Trophoblast cell (in vitro differentiated cells and primary cell): ENCODE results near the gene PRM2.

Experiments used
- DNase-seq, 2 donors: peaks; one replicate each; pipeline ENCODE4 v3.0.0-alpha.2; 2016
- H2AFZ ChIP-seq: 2 replicates; pipeline ENCODE4 v1.6.1; 2013; ENCODE audit warnings: low read length, moderate library complexity, mild to moderate bottlenecking; ENCODE audit not compliant: insufficient read depth, poor library complexity
- H2AK5ac ChIP-seq: 2 replicates; pipeline ENCODE4 v1.6.1; 2013; ENCODE audit warnings: mild to moderate bottlenecking, low read length
- H2BK120ac ChIP-seq: 2 replicates; pipeline ENCODE4 v1.6.1; 2013; ENCODE audit warnings: low read length, mild to moderate bottlenecking, moderate library complexity; ENCODE audit not compliant: insufficient read depth, poor library complexity
- H2BK12ac ChIP-seq: 2 replicates; pipeline ENCODE4 v1.6.1; 2013; ENCODE audit warnings: mild to moderate bottlenecking, low read length, moderate library complexity
- H2BK5ac ChIP-seq: 2 replicates; pipeline ENCODE4 v1.6.1; 2013; ENCODE audit warnings: low read length, low read depth, moderate library complexity, mild to moderate bottlenecking; ENCODE audit not compliant: poor library complexity
- H3K14ac ChIP-seq: 2 replicates; pipeline ENCODE4 v1.6.1; 2013; ENCODE audit warnings: mild to moderate bottlenecking, low read length
- H3K18ac ChIP-seq: 2 replicates; pipeline ENCODE4 v1.6.1; 2013; ENCODE audit warnings: mild to moderate bottlenecking, low read length
- H3K23ac ChIP-seq: 2 replicates; pipeline ENCODE4 v1.6.1; 2013; ENCODE audit warnings: low read length
- H3K27ac ChIP-seq: 2 replicates; pipeline ENCODE4 v1.5.1; 2013; ENCODE audit warnings: low read depth, mild to moderate bottlenecking, inconsistent platforms, low read length, moderate library complexity
- H3K27me3 ChIP-seq: 2 replicates; pipeline ENCODE4 v1.6.1; 2013; ENCODE audit warnings: inconsistent platforms, mild to moderate bottlenecking, low read length, moderate library complexity; ENCODE audit not compliant: insufficient read depth
- H3K36me3 ChIP-seq, 2 experiments: 1 replicate in 1 of 2; 2 replicates in 1 of 2; pipeline ENCODE4 v1.6.1; 2013; ENCODE audit warnings: low read length in 2 of 2, mild to moderate bottlenecking in 2 of 2, moderate library complexity in 1 of 2; ENCODE audit not compliant: insufficient read depth in 2 of 2, control insufficient read depth in 1 of 2
- H3K4ac ChIP-seq: 2 replicates; pipeline ENCODE4 v1.6.1; 2013; ENCODE audit warnings: low read depth, mild to moderate bottlenecking, low read length, moderate library complexity
- H3K4me1 ChIP-seq, 2 experiments: 1 replicate in 1 of 2; 2 replicates in 1 of 2; pipeline ENCODE4 v1.6.1; 2013; ENCODE audit warnings: low read length in 2 of 2, mild to moderate bottlenecking in 2 of 2, moderate library complexity in 1 of 2; ENCODE audit not compliant: insufficient read depth in 2 of 2, control insufficient read depth in 1 of 2
- H3K4me2 ChIP-seq: 2 replicates; pipeline ENCODE4 v1.6.1; 2013; ENCODE audit warnings: inconsistent platforms, mild to moderate bottlenecking, low read length, moderate library complexity
- H3K4me3 ChIP-seq: 2 replicates; pipeline ENCODE4 v1.5.1; 2013; ENCODE audit warnings: mild to moderate bottlenecking, low read depth, low read length, inconsistent platforms
- H3K79me1 ChIP-seq: one replicate; pipeline ENCODE4 v1.6.1; 2013; ENCODE audit warnings: low read length
- H3K79me2 ChIP-seq: 2 replicates; pipeline ENCODE4 v1.6.1; 2013; ENCODE audit warnings: low read length, mild to moderate bottlenecking; ENCODE audit not compliant: control insufficient read depth, insufficient read depth, poor library complexity
- H3K9ac ChIP-seq: 2 replicates; pipeline ENCODE4 v1.6.1; 2013; ENCODE audit warnings: mild to moderate bottlenecking, low read length
- H3K9me3 ChIP-seq: 2 replicates; pipeline ENCODE4 v1.6.1; 2013; ENCODE audit warnings: low read depth, mild to moderate bottlenecking, control low read depth, inconsistent platforms, low read length; ENCODE audit not compliant: insufficient read depth
- H4K12ac ChIP-seq: 2 replicates; pipeline ENCODE4 v1.6.1; 2013; ENCODE audit warnings: low read depth, mild to moderate bottlenecking, low read length, moderate library complexity
- H4K8ac ChIP-seq: 2 replicates; pipeline ENCODE4 v1.6.1; 2013; ENCODE audit warnings: low read depth, mild to moderate bottlenecking, low read length, moderate library complexity
- H4K91ac ChIP-seq: one replicate; pipeline ENCODE4 v1.6.1; 2013; ENCODE audit warnings: low read depth, mild to moderate bottlenecking, low read length, moderate library complexity
- WGBS: extraction: QIAGEN DNeasy Blood & Tissue Kit; methylation state at CpG from one replicate; pipeline ENCODE4 v1.1.7; 2013; ENCODE audit warnings: missing lambda C conversion rate; ENCODE audit not compliant: insufficient read length, insufficient coverage; ENCODE audit errors: extremely low coverage; 5-methylcytosine and 5-hydroxymethylcytosine counted together

The PRM2 gene

GRCh38 chr16:11233727-11234376 is 42.4 kb downstream of the PRM2 start:
- H2AK5ac ChIP-seq: no peak overlapping the region
- no peak overlapping the region for H4K8ac ChIP-seq
- no peak overlapping the region for H4K12ac ChIP-seq
- WGBS: no CpG with 5 or more reads among the region's 8 CpGs
- H3K4ac ChIP-seq: no peak overlapping the region
- no peaks in the 10 kb centered on the region for H3K36me3 ChIP-seq
- H3K4me1 ChIP-seq: no peaks in the 10 kb centered on the region
- no peak overlapping the region for H3K27ac ChIP-seq
- H4K91ac ChIP-seq: no peak overlapping the region
- H3K23ac ChIP-seq: no peak overlapping the region
- H3K27me3 ChIP-seq: no peaks in the 10 kb centered on the region
- H3K14ac ChIP-seq: no peak overlapping the region
- H3K79me1 ChIP-seq: no peaks in the 10 kb centered on the region
- H2BK12ac ChIP-seq: no peak overlapping the region
- no peak overlapping the region for H3K4me2 ChIP-seq
- no peak overlapping the region for H2AFZ ChIP-seq
- DNase-seq: no peak
- no peaks in the 10 kb centered on the region for H3K79me2 ChIP-seq
- H3K4me3 ChIP-seq: no peak overlapping the region
- no peak overlapping the region for H2BK5ac ChIP-seq
- no peak overlapping the region for H3K18ac ChIP-seq
- no peaks in the 10 kb centered on the region for H3K9me3 ChIP-seq
- H2BK120ac ChIP-seq: no peak overlapping the region
- no peak overlapping the region for H3K9ac ChIP-seq

GRCh38 chr16:11232852-11233726 is 43.2 kb downstream of the PRM2 start:
- no peaks in the 10 kb centered on the region for H3K36me3 ChIP-seq
- DNase-seq: no peak
- H2BK120ac ChIP-seq: no peak overlapping the region
- H2BK12ac ChIP-seq: no peak overlapping the region
- no peak overlapping the region for H3K27ac ChIP-seq
- H3K4me2 ChIP-seq: no peak overlapping the region
- H3K4ac ChIP-seq: no peak overlapping the region
- H3K4me1 ChIP-seq: no peaks in the 10 kb centered on the region
- H4K91ac ChIP-seq: no peak overlapping the region
- no peak overlapping the region for H3K18ac ChIP-seq
- H3K23ac ChIP-seq: no peak overlapping the region
- no CpG with 5 or more reads among the region's 35 CpGs for WGBS
- H3K9ac ChIP-seq: no peak overlapping the region
- H2AFZ ChIP-seq: no peak overlapping the region
- no peak overlapping the region for H3K14ac ChIP-seq
- H3K4me3 ChIP-seq: no peak overlapping the region
- H4K12ac ChIP-seq: no peak overlapping the region
- no peak overlapping the region for H2AK5ac ChIP-seq
- H2BK5ac ChIP-seq: no peak overlapping the region
- H4K8ac ChIP-seq: no peak overlapping the region
- no peaks in the 10 kb centered on the region for H3K27me3 ChIP-seq
- H3K79me2 ChIP-seq: no peaks in the 10 kb centered on the region
- no peaks in the 10 kb centered on the region for H3K9me3 ChIP-seq
- no peaks in the 10 kb centered on the region for H3K79me1 ChIP-seq

- Histone ChIP-seq H3K4me3 (no peak overlapping the region), H3K79me1 (no peaks in the 10 kb centered on the region), H3K27ac (no peak overlapping the region), H3K9me3 (no peaks in the 10 kb centered on the region), H3K4me2 (no peak overlapping the region), H2AFZ (no peak overlapping the region), H3K27me3 (no peaks in the 10 kb centered on the region), H4K8ac (no peak overlapping the region), H2AK5ac (no peak overlapping the region), H3K36me3 (no peaks in the 10 kb centered on the region), H3K79me2 (no peaks in the 10 kb centered on the region), H3K4ac (no peak overlapping the region), H2BK120ac (no peak overlapping the region), H4K12ac (no peak overlapping the region), H3K9ac (no peak overlapping the region), H2BK5ac (no peak overlapping the region), H4K91ac (no peak overlapping the region), H3K18ac (no peak overlapping the region), H3K4me1 (no peaks in the 10 kb centered on the region), H3K23ac (no peak overlapping the region), H2BK12ac (no peak overlapping the region), H3K14ac (no peak overlapping the region)
- DNase-seq: no peak
- no CpG with 5 or more reads among the region's 3 CpGs for WGBS
These were observed 43.9 kb downstream of the PRM2 start for GRCh38 chr16:11232302-11232851.

- no peak overlapping the region for H2AFZ ChIP-seq
- no peak overlapping the region for H2AK5ac ChIP-seq
- no peak overlapping the region for H3K23ac ChIP-seq
- H4K12ac ChIP-seq: no peak overlapping the region
- no peaks in the 10 kb centered on the region for H3K36me3 ChIP-seq
- H3K4me3 ChIP-seq: no peak overlapping the region
- no peak overlapping the region for H3K4ac ChIP-seq
- H2BK120ac ChIP-seq: no peak overlapping the region
- no peak overlapping the region for H3K14ac ChIP-seq
- no peak overlapping the region for H3K27ac ChIP-seq
- no peak overlapping the region for H3K4me2 ChIP-seq
- no peaks in the 10 kb centered on the region for H3K79me2 ChIP-seq
- no peak overlapping the region for H3K18ac ChIP-seq
- no peak overlapping the region for H4K8ac ChIP-seq
- no peaks in the 10 kb centered on the region for H3K27me3 ChIP-seq
- no peaks in the 10 kb centered on the region for H3K4me1 ChIP-seq
- DNase-seq: no peak
- no peak overlapping the region for H3K9ac ChIP-seq
- no peak overlapping the region for H4K91ac ChIP-seq
- H2BK12ac ChIP-seq: no peak overlapping the region
- no peaks in the 10 kb centered on the region for H3K9me3 ChIP-seq
- WGBS: no CpG with 5 or more reads among the region's 10 CpGs
- no peak overlapping the region for H2BK5ac ChIP-seq
- no peaks in the 10 kb centered on the region for H3K79me1 ChIP-seq
These were observed 44.8 kb downstream of the PRM2 start for GRCh38 chr16:11231367-11231970.
